Measurements from ENCODE around the gene RGL3. TPM values are rescaled to one million over a fixed set of nuclear protein-coding genes. Genes with fewer than 3 reads are reported as not detected.

RGL3 gene
- total RNA-seq, 2 donors from 2014 or later, result 125 to 131 TPM

GRCh38 chr19:11400798-11401197 lies 18.3 kb downstream of the RGL3 start:
- no peaks in the 10 kb centered on the region for H3K27me3 Mint-ChIP-seq (ENCODE audit: insufficient read depth)
- H3K9me3 ChIP-seq (ENCODE audit: control insufficient read depth, low read length), result no peaks in the 10 kb centered on the region
- H3K36me3 ChIP-seq (ENCODE audit: control insufficient read depth, insufficient read depth, low read length), result peaks cover 4% of the 10 kb centered on the region
- no peak overlapping the region for H3K27ac Mint-ChIP-seq
- no peaks in the 10 kb centered on the region for H3K4me1 Mint-ChIP-seq
- peaks cover 54% of the 10 kb centered on the region for H3K36me3 Mint-ChIP-seq (ENCODE audit: low read depth)
- H3K4me3 Mint-ChIP-seq, result no peak overlapping the region
- H3K9me3 Mint-ChIP-seq, result no peaks in the 10 kb centered on the region
- WGBS, 2 experiments (ENCODE audit: insufficient coverage in 1 of 2, insufficient read length in 1 of 2), result 86% methylated on average over 1 of the region's 1 CpG; no CpG with 5 or more reads in 1 of the 2 experiments
- DNase-seq, result no peak
- H3K27ac ChIP-seq (ENCODE audit: low read depth, low read length), result no peak overlapping the region
- H3K27me3 ChIP-seq (ENCODE audit: control insufficient read depth, insufficient read depth, low read length, poor library complexity, severe bottlenecking), result no peaks in the 10 kb centered on the region
- TF ChIP-seq CTCF (conservative IDR thresholded peaks at IDR 0.05), result no peak
- H3K4me3 ChIP-seq (ENCODE audit: low read length), result no peak overlapping the region
- no peaks in the 10 kb centered on the region for H3K4me1 ChIP-seq (ENCODE audit: control insufficient read depth, insufficient read depth, low read length)
- H3K9ac ChIP-seq (ENCODE audit: extremely low read depth, low read length, poor library complexity, severe bottlenecking), result no peak overlapping the region

DNA sequence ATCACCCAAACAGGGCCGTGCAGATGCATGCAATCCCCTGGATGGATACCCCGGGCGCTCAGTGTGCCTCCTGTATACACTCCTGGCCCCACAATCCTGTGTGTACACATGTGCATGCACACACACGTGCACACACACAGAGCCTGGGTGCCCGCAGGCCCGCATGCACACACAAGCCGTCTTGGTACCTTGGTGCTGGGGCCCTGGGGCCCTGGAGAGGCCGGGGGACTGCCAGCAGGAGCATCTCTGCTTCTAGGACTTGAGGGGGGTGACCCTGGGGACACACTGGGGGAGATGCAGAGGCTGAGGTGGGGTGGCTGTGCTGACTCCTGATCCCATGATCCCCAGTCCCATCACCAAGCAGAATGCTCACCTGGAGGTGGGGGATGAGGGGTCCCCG lies 19.4 kb downstream of the RGL3 start:
- no peak overlapping the region for H3K27ac Mint-ChIP-seq
- peaks cover 4% of the 10 kb centered on the region for H3K36me3 ChIP-seq (ENCODE audit: control insufficient read depth, insufficient read depth, low read length)
- no peaks in the 10 kb centered on the region for H3K9me3 Mint-ChIP-seq
- no peak for DNase-seq
- H3K9me3 ChIP-seq (ENCODE audit: control insufficient read depth, low read length), result no peaks in the 10 kb centered on the region
- H3K27ac ChIP-seq (ENCODE audit: low read depth, low read length), result no peak overlapping the region
- TF ChIP-seq CTCF (conservative IDR thresholded peaks at IDR 0.05), result no peak
- no peak overlapping the region for H3K4me3 Mint-ChIP-seq
- no peaks in the 10 kb centered on the region for H3K27me3 Mint-ChIP-seq (ENCODE audit: insufficient read depth)
- WGBS, 2 experiments (ENCODE audit: insufficient coverage in 1 of 2, insufficient read length in 1 of 2), result 94 to 100% methylated on average over 7 to 9 of the region's 9 CpGs
- H3K9ac ChIP-seq (ENCODE audit: extremely low read depth, low read length, poor library complexity, severe bottlenecking), result no peak overlapping the region
- no peaks in the 10 kb centered on the region for H3K27me3 ChIP-seq (ENCODE audit: control insufficient read depth, insufficient read depth, low read length, poor library complexity, severe bottlenecking)
- no peaks in the 10 kb centered on the region for H3K4me1 ChIP-seq (ENCODE audit: control insufficient read depth, insufficient read depth, low read length)
- H3K36me3 Mint-ChIP-seq (ENCODE audit: low read depth), result peaks cover 53% of the 10 kb centered on the region
- no peak overlapping the region for H3K4me3 ChIP-seq (ENCODE audit: low read length)
- H3K4me1 Mint-ChIP-seq, result peaks cover 4% of the 10 kb centered on the region

GRCh38 chr19:11397089-11397610 lies 22.0 kb downstream of the RGL3 start:
- Histone ChIP-seq H3K9ac (ENCODE audit: extremely low read depth, low read length, poor library complexity, severe bottlenecking) (no peak overlapping the region), H3K4me3 (ENCODE audit: low read length) (no peak overlapping the region), H3K27ac (ENCODE audit: low read depth, low read length) (no peak overlapping the region), H3K36me3 (ENCODE audit: control insufficient read depth, insufficient read depth, low read length) (peaks cover under 1% of the 10 kb centered on the region), H3K9me3 (ENCODE audit: control insufficient read depth, low read length) (no peaks in the 10 kb centered on the region), H3K27me3 (ENCODE audit: control insufficient read depth, insufficient read depth, low read length, poor library complexity, severe bottlenecking) (no peaks in the 10 kb centered on the region), H3K4me1 (ENCODE audit: control insufficient read depth, insufficient read depth, low read length) (no peaks in the 10 kb centered on the region)
- Mint-ChIP-seq H3K4me3 (no peak overlapping the region), H3K4me1 (peaks cover 4% of the 10 kb centered on the region), H3K27ac (no peak overlapping the region), H3K9me3 (no peaks in the 10 kb centered on the region), H3K27me3 (ENCODE audit: insufficient read depth) (no peaks in the 10 kb centered on the region), H3K36me3 (ENCODE audit: low read depth) (peaks cover 48% of the 10 kb centered on the region)
- DNase-seq, result no peak
- no peak for TF ChIP-seq CTCF (conservative IDR thresholded peaks at IDR 0.05)
- 87 to 93% methylated on average over 10 to 20 of the region's 22 CpGs for WGBS, 2 experiments (ENCODE audit: insufficient coverage in 1 of 2, insufficient read length in 1 of 2)
